H1 (cell line): ENCODE measurements around the gene LGALS9. TPM values are rescaled to one million over a fixed set of nuclear protein-coding genes. Genes with fewer than 3 reads are reported as not detected.

Experiments used
- CTCF ChIA-PET: fragments of 300-600 bp; sonication (Branson Sonifier 250); formaldehyde crosslinking; loops from one replicate; lab custom pipeline; 2021; ENCODE audit not compliant: partially characterized antibody; lab: Charles Lee
- POLR2A ChIA-PET: fragments of 300-600 bp; sonication (Branson Sonifier 250); formaldehyde crosslinking; loops from one replicate; lab custom pipeline; 2021; ENCODE audit warnings: inconsistent platforms; ENCODE audit not compliant: partially characterized antibody; lab: Charles Lee
- DNase-seq, 2 experiments: peaks; one replicate each; pipeline versions ENCODE4 v3.0.0 to v3.0.0-alpha.2; 2010 to 2022; ENCODE audit warnings: low spot score in 2 of 2, low read depth in 1 of 2, mixed read lengths in 1 of 2
- FAIRE-seq: peaks from 2 replicates; lab custom pipeline; 2011; peaks lifted over from hg19 to GRCh38; lab: Jason Lieb, UNC
- H2AFZ ChIP-seq: 2 replicates; pipeline ENCODE4 v1.8.1; 2012; ENCODE audit warnings: low read length, inconsistent platforms
- H2AK5ac ChIP-seq: 2 replicates; pipeline ENCODE4 v1.6.1; 2013; ENCODE audit warnings: low read depth, low read length
- H2BK120ac ChIP-seq: replicated peaks from 2 replicates; pipeline ENCODE3; 2013; ENCODE audit warnings: low read depth, low read length, inconsistent platforms
- H2BK12ac ChIP-seq: 2 replicates; pipeline ENCODE4 v1.6.1; 2013; ENCODE audit warnings: low read depth, low read length
- H2BK15ac ChIP-seq: 2 replicates; pipeline ENCODE4 v1.6.1; 2013; ENCODE audit warnings: low read length
- H2BK20ac ChIP-seq: 2 replicates; pipeline ENCODE4 v1.6.1; 2013; ENCODE audit warnings: low read length
- H2BK5ac ChIP-seq: 2 replicates; pipeline ENCODE4 v1.6.1; 2013; ENCODE audit warnings: low read depth, low read length
- H3K14ac ChIP-seq: 2 replicates; pipeline ENCODE4 v1.6.1; 2013; ENCODE audit warnings: inconsistent platforms; ENCODE audit not compliant: insufficient read length
- H3K18ac ChIP-seq: 2 replicates; pipeline ENCODE4 v1.6.1; 2013; ENCODE audit warnings: low read length; ENCODE audit errors: extremely low read depth
- H3K23ac ChIP-seq: 2 replicates; pipeline ENCODE4 v1.6.1; 2013; ENCODE audit warnings: inconsistent platforms; ENCODE audit not compliant: insufficient read length
- H3K23me2 ChIP-seq: 2 replicates; pipeline ENCODE4 v1.6.1; 2013; ENCODE audit warnings: low read depth, low read length
- H3K27ac ChIP-seq: 2 replicates; pipeline ENCODE4 v1.6.1; 2011; ENCODE audit warnings: low read depth, low read length, inconsistent platforms
- H3K27me3 ChIP-seq, 4 experiments: replicated peaks in 1 of 4; 1 replicate in 1 of 4; 2 replicates in 3 of 4; pipeline versions ENCODE4 v1.6.1 to v1.8.1; 2011 to 2013; ENCODE audit warnings: low read length in 3 of 4, mild to moderate bottlenecking in 3 of 4, inconsistent platforms in 2 of 4, mixed read lengths in 2 of 4, moderate library complexity in 1 of 4; ENCODE audit not compliant: control insufficient read depth in 3 of 4, insufficient read depth in 3 of 4; ENCODE audit errors: extremely low read depth in 1 of 4
- H3K36me3 ChIP-seq, 4 experiments: 2 replicates each; pipeline versions ENCODE4 v1.6.1 to v1.8.1; 2011 to 2013; ENCODE audit warnings: mild to moderate bottlenecking in 4 of 4, low read length in 3 of 4, moderate library complexity in 2 of 4, control low read depth in 1 of 4, inconsistent platforms in 1 of 4; ENCODE audit not compliant: insufficient read depth in 4 of 4, control insufficient read depth in 2 of 4
- H3K4ac ChIP-seq: replicated peaks from 2 replicates; pipeline ENCODE3; 2013; ENCODE audit warnings: low read length, low read depth, mixed read lengths, inconsistent platforms; ENCODE audit not compliant: insufficient read length
- H3K4me1 ChIP-seq, 4 experiments: replicated peaks in 1 of 4; 1 replicate in 1 of 4; 2 replicates in 3 of 4; pipeline versions ENCODE4 v1.6.1 to v1.8.1; 2011 to 2013; ENCODE audit warnings: low read length in 3 of 4, inconsistent platforms in 2 of 4, mixed read lengths in 1 of 4; ENCODE audit not compliant: insufficient read depth in 4 of 4, control insufficient read depth in 3 of 4
- H3K4me2 ChIP-seq, 2 experiments: 2 replicates each; pipeline versions ENCODE4 v1.6.1 to v1.8.1; 2011 to 2013; ENCODE audit warnings: low read depth in 2 of 2, low read length in 2 of 2, control low read depth in 1 of 2, inconsistent platforms in 1 of 2, mild to moderate bottlenecking in 1 of 2; ENCODE audit not compliant: insufficient read depth in 1 of 2
- H3K4me3 ChIP-seq, 4 experiments: fragments of 200-600, 300-600 bp in 1 of 4; sonication (generic), shearing (Covaris generic), sonication (Bioruptor Twin) in 1 of 4; 2 replicates each; pipeline versions ENCODE4 v1.5.1 to v1.8.1; 2011 to 2016; ENCODE audit warnings: low read length in 4 of 4, low read depth in 3 of 4, control low read depth in 2 of 4, inconsistent platforms in 2 of 4, mild to moderate bottlenecking in 2 of 4, mixed read lengths in 1 of 4, moderate library complexity in 1 of 4; ENCODE audit not compliant: insufficient read depth in 2 of 4; ENCODE audit errors: extremely low read depth in 1 of 4
- H3K56ac ChIP-seq: replicated peaks from 2 replicates; pipeline ENCODE3; 2013; ENCODE audit warnings: low read depth, mild to moderate bottlenecking, mixed read lengths, low read length, inconsistent platforms; ENCODE audit not compliant: insufficient read length
- H3K79me1 ChIP-seq: 2 replicates; pipeline ENCODE4 v1.6.1; 2013; ENCODE audit warnings: low read depth, low read length, control low read depth
- H3K79me2 ChIP-seq, 2 experiments: 2 replicates each; pipeline versions ENCODE4 v1.6.1 to v1.8.1; 2012 to 2013; ENCODE audit warnings: low read length in 2 of 2, mild to moderate bottlenecking in 2 of 2, inconsistent platforms in 1 of 2; ENCODE audit not compliant: insufficient read depth in 2 of 2, control insufficient read depth in 1 of 2
- H3K9ac ChIP-seq, 4 experiments: replicated peaks in 1 of 4; 1 replicate in 1 of 4; 2 replicates in 3 of 4; pipeline versions ENCODE4 v1.6.1 to v1.8.1; 2011 to 2013; ENCODE audit warnings: low read depth in 3 of 4, low read length in 3 of 4, control low read depth in 2 of 4, mild to moderate bottlenecking in 2 of 4, moderate library complexity in 2 of 4, inconsistent platforms in 1 of 4; ENCODE audit errors: extremely low read depth in 1 of 4
- H3K9me3 ChIP-seq, 2 experiments: 2 replicates each; pipeline versions ENCODE4 v1.6.1 to v1.8.1; 2012 to 2013; ENCODE audit warnings: mild to moderate bottlenecking in 2 of 2, moderate library complexity in 2 of 2, control low read depth in 1 of 2, inconsistent platforms in 1 of 2, low read depth in 1 of 2, low read length in 1 of 2, mixed read lengths in 1 of 2; ENCODE audit not compliant: insufficient read depth in 2 of 2
- H4K20me1 ChIP-seq, 2 experiments: replicated peaks in 1 of 2; 2 replicates each; pipeline versions ENCODE3 to v1.8.1; 2011 to 2013; ENCODE audit warnings: inconsistent platforms in 2 of 2, low read length in 2 of 2, mild to moderate bottlenecking in 1 of 2; ENCODE audit not compliant: insufficient read depth in 2 of 2, control insufficient read depth in 1 of 2
- H4K5ac ChIP-seq: 2 replicates; pipeline ENCODE4 v1.6.1; 2013; ENCODE audit warnings: low read length, low read depth, mixed read lengths, inconsistent platforms; ENCODE audit not compliant: insufficient read length
- H4K8ac ChIP-seq: 2 replicates; pipeline ENCODE4 v1.8.0; 2013; ENCODE audit warnings: mild to moderate bottlenecking, moderate library complexity, low read length, inconsistent platforms; ENCODE audit not compliant: insufficient read depth; ENCODE audit errors: extremely low read depth
- H4K91ac ChIP-seq: replicated peaks from 2 replicates; pipeline ENCODE3; 2013; ENCODE audit warnings: low read length, mixed read lengths, inconsistent platforms; ENCODE audit not compliant: insufficient read length
- ATF2 ChIP-seq: IDR thresholded peaks from 2 replicates; pipeline ENCODE4 v1.6.1; 2012; ENCODE audit warnings: low read length, inconsistent platforms
- ATF3 ChIP-seq: IDR thresholded peaks from 2 replicates; pipeline ENCODE4 v1.6.1; 2011; ENCODE audit warnings: low read depth, mild to moderate bottlenecking, low read length; ENCODE audit not compliant: insufficient read depth
- CEBPB ChIP-seq: IDR thresholded peaks from 2 replicates; pipeline ENCODE4 v1.6.1; 2012; ENCODE audit warnings: low read depth, low read length
- EGR1 ChIP-seq: IDR thresholded peaks from 2 replicates; pipeline ENCODE4 v1.6.1; 2011; ENCODE audit warnings: low read depth, low read length, borderline replicate concordance
- EP300 ChIP-seq, 2 experiments: IDR thresholded peaks; 1 replicate in 1 of 2; 2 replicates in 1 of 2; pipeline ENCODE4 v1.6.1; 2011 to 2012; ENCODE audit warnings: low read depth in 2 of 2, low read length in 2 of 2, mild to moderate bottlenecking in 2 of 2, borderline replicate concordance in 1 of 2, inconsistent platforms in 1 of 2, moderate library complexity in 1 of 2
- FOSL1 ChIP-seq: IDR thresholded peaks from 2 replicates; pipeline ENCODE4 v1.6.1; 2011; ENCODE audit warnings: mild to moderate bottlenecking, low read depth, low read length, moderate library complexity; ENCODE audit not compliant: insufficient read depth
- HDAC6 ChIP-seq: IDR thresholded peaks from one replicate; pipeline ENCODE4 v1.7.1; 2012; ENCODE audit warnings: low read depth, mild to moderate bottlenecking, inconsistent platforms, low read length, moderate library complexity
- KDM1A ChIP-seq: fragments of 200-600, 300-600 bp; sonication (generic); IDR thresholded peaks from 2 replicates; pipeline ENCODE4 v1.7.1; 2016; ENCODE audit warnings: mild to moderate bottlenecking, low read length, borderline replicate concordance
- KDM4A ChIP-seq: IDR thresholded peaks from one replicate; pipeline ENCODE4 v1.7.1; 2012; ENCODE audit warnings: low read depth, mild to moderate bottlenecking, moderate library complexity, low read length, inconsistent platforms; ENCODE audit not compliant: severe bottlenecking
- SRF ChIP-seq: IDR thresholded peaks from 2 replicates; pipeline ENCODE4 v1.6.1; 2011; ENCODE audit warnings: mild to moderate bottlenecking, low read depth, low read length, moderate library complexity
- TEAD4 ChIP-seq: IDR thresholded peaks from 2 replicates; pipeline ENCODE4 v1.6.1; 2012; ENCODE audit warnings: low read depth, low read length, inconsistent platforms, mixed read lengths
- YY1 ChIP-seq: IDR thresholded peaks from 2 replicates; pipeline ENCODE4 v1.6.1; 2011; ENCODE audit warnings: low read depth, mild to moderate bottlenecking, low read length
- WGBS, 2 experiments: shearing (Covaris generic) in 1 of 2; methylation state at CpG; one replicate each; pipeline versions ENCODE4 v1.1.6 to v1.1.7; 2013 to 2015; ENCODE audit warnings: low lambda C conversion rate in 2 of 2, mixed read lengths in 2 of 2, inconsistent platforms in 1 of 2, low coverage in 1 of 2, missing lambda C conversion rate in 1 of 2; ENCODE audit not compliant: insufficient replicate concordance in 2 of 2, insufficient coverage in 1 of 2, insufficient read length in 1 of 2; ENCODE audit errors: extremely low coverage in 1 of 2, missing lambda C conversion rate in 1 of 2; 5-methylcytosine and 5-hydroxymethylcytosine counted together
- polyA plus RNA-seq, 7 experiments: library from polyadenylated mRNA; depleted of rRNA in 3 of 7; stranded (reverse) in 5 of 7; unstranded in 2 of 7; fragments of >200 nt in 5 of 7; fragments of 200-250 nt in 2 of 7; gene quantifications; 1 replicate in 5 of 7; 2 replicates in 1 of 7; 4 replicates in 1 of 7; pipeline versions ENCODE4 v1.2.1 to v1.2.3, GENCODE V29; 2011 to 2013; ENCODE audit warnings: missing spikeins in 2 of 7, mixed read lengths in 2 of 7
- total RNA-seq: library from RNA; stranded (reverse); fragmentation: NEBNext Ultra II Directional; extraction: Animal tissue kit (Norgen Biotek cat#: 25700); gene quantifications from 2 replicates; pipeline ENCODE4 v1.2.1, GENCODE V29; 2021

LGALS9 gene
- total and polyA plus RNA-seq, 2 of the 8 experiments (the other 6 are each of a cell fraction or from before 2014, with no cell fraction given) = 0.95 to 1.7 TPM

GRCh38 chr17:27669850-27670249, 38.9 kb downstream of the LGALS9 start:
- H2BK12ac ChIP-seq = no peak overlapping the region
- no peak for DNase-seq
- H3K14ac ChIP-seq = no peak overlapping the region
- H3K23me2 ChIP-seq = no peaks in the 10 kb centered on the region
- no peak overlapping the region for H2BK120ac ChIP-seq
- no peak overlapping the region for H4K8ac ChIP-seq
- no peak overlapping the region for H2BK5ac ChIP-seq
- CTCF ChIA-PET = interaction anchor here (0.6 to 2.9 kb wide), 7 partner anchors 15 to 133 kb away, joined by 3 to 12 read pairs (median 5); no protein-coding TSS in a partner anchor
- no peaks in the 10 kb centered on the region for H3K27me3 ChIP-seq
- H3K18ac ChIP-seq = no peak overlapping the region
- H3K79me1 ChIP-seq = no peaks in the 10 kb centered on the region
- no peak overlapping the region for H2AK5ac ChIP-seq
- POLR2A ChIA-PET = no interaction called here
- H3K56ac ChIP-seq = no peak overlapping the region
- H3K4me2 ChIP-seq = no peak overlapping the region
- H2BK15ac ChIP-seq = no peak overlapping the region
- no peak overlapping the region for H3K9ac ChIP-seq
- 91% methylated on average over 3 of the region's 5 CpGs; no CpG with 5 or more reads in 1 of the 2 experiments for WGBS, 2 experiments
- H2BK20ac ChIP-seq = no peak overlapping the region
- peaks cover 0 to 2% of the 10 kb centered on the region in 2 experiments for H4K20me1 ChIP-seq
- no peaks in the 10 kb centered on the region for H3K79me2 ChIP-seq
- no peak overlapping the region for H3K4me3 ChIP-seq
- H4K5ac ChIP-seq = no peak overlapping the region
- no peak overlapping the region for H3K4ac ChIP-seq
- no peaks in the 10 kb centered on the region for H3K36me3 ChIP-seq
- FAIRE-seq = no peak
- H4K91ac ChIP-seq = no peak overlapping the region
- H3K4me1 ChIP-seq = no peaks in the 10 kb centered on the region
- no peak overlapping the region for H3K23ac ChIP-seq
- no peaks in the 10 kb centered on the region for H3K9me3 ChIP-seq
- no peak overlapping the region for H3K27ac ChIP-seq
- no peak overlapping the region for H2AFZ ChIP-seq
- TF ChIP-seq HDAC6 (no peak), ATF3 (no peak), KDM4A (no peak), YY1 (no peak), ATF2 (no peak), EP300 (IDR thresholded peaks at IDR 0.05; ENCODE audit: borderline replicate concordance in 1 of 2, low read depth in 2 of 2, low read length in 2 of 2) (no peak), TEAD4 (no peak), EGR1 (no peak), FOSL1 (no peak), SRF (no peak), CEBPB (no peak), KDM1A (no peak)
